Measurements from ENCODE around the gene EDC3.
"Not testable (repeated sequence)": the region's sequence is repeated elsewhere in the genome, so short reads cannot be mapped to it uniquely, and the experiment has no call there.

EDC3 gene

GRCh38 chr15:74605795-74606150 lies 90.1 kb downstream of the EDC3 start:
- DNase-seq: no peak

- peak; percentile 87 for DNase-seq
Observed at GRCh38 chr15:74604983-74605794, 90.6 kb downstream of the EDC3 start.

GRCh38 chr15:74603789-74604705 lies 91.8 kb downstream of the EDC3 start:
- DNase-seq: no peak

GRCh38 chr15:74603026-74603788 lies 92.6 kb downstream of the EDC3 start:
- DNase-seq: no peak

- DNase-seq: no peak
Observed at GRCh38 chr15:74599156-74599555, 96.7 kb downstream of the EDC3 start.

- no peak for DNase-seq
Observed at GRCh38 chr15:74598126-74598842, 97.5 kb downstream of the EDC3 start.

- not testable (repeated sequence) for DNase-seq
Observed at GRCh38 chr15:74597146-74597705, 98.6 kb downstream of the EDC3 start.

GRCh38 chr15:74596736-74597135 lies 99.1 kb downstream of the EDC3 start:
- DNase-seq: not testable (repeated sequence)

GRCh38 chr15:74595271-74595670 lies 100.6 kb downstream of the EDC3 start:
- DNase-seq: no peak

- DNase-seq: no peak
Observed at GRCh38 chr15:74594455-74594854, 101.4 kb downstream of the EDC3 start.

- DNase-seq: no peak
Observed at GRCh38 chr15:74593122-74593521, 102.7 kb downstream of the EDC3 start.

- DNase-seq: no peak
Observed at GRCh38 chr15:74592222-74592621, 103.6 kb downstream of the EDC3 start.

- DNase-seq: no peak
Observed at GRCh38 chr15:74589826-74590225, 106.0 kb downstream of the EDC3 start.

GRCh38 chr15:74585857-74586256 lies 110.0 kb downstream of the EDC3 start:
- DNase-seq: no peak

GRCh38 chr15:74585191-74585590 lies 110.6 kb downstream of the EDC3 start:
- no peak for DNase-seq

GRCh38 chr15:74584779-74585178 lies 111.0 kb downstream of the EDC3 start:
- DNase-seq: no peak

- DNase-seq: no peak
Observed at GRCh38 chr15:74584204-74584603, 111.6 kb downstream of the EDC3 start.

Measured in NCI-H2081 treated with DMSO at 0.1 percent for 48 hours (cell line).